Measurements from ENCODE around the gene PMS1.
"Not testable (repeated sequence)": the region's sequence is repeated elsewhere in the genome, so short reads cannot be mapped to it uniquely, and the experiment has no call there.

PMS1 gene

DNA sequence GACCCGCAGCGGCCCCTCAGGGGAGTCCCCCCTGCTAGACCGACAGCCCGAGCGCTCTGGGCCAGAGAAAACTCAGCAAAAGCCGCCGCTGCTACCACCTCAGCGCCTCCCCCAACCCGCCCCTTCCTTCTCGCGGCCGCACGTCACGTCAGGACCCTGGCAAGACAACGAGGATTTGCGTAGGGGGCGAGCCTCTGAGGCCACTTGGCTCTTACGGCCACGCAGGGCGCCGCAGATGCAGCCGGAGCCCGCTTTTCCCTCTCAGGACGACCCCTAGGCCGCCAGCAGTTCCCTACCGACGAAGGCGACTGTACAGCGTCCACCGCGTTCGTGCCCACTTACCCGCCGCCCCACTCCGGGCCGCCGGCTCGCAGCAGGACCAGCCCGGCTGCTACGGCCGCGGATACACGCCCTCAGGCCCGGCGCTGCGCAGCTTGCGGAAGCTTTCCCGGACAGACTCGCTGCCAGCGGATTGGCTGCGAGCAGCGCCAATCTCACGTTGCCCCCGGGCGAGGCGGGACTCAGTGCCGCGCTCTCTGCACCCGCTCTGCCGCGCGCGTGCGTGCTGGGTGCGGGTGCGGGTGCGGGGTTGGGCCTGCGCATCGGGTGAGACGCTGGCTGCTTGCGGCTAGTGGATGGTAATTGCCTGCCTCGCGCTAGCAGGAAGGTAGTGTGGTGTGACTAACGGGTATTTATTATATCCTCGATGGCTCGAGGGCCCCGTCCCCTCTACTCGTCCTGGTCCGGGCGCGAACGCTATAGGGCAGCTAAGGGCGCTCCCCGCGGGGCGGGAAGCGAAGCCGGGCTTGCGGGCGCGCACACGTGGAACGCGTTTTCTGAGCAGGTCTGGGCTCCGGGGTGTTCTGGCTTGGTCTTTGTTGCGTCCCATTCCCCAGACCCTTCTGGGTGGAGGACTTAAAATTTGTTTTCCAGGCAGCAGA is at the start of gene PMS1, which contains the start of gene ORMDL1:
Gene PMS1 (plus strand): TSS at position 524 of the 941 bp plus-strand sequence. CDS start 7,360 bp downstream, outside the sequence.
Gene ORMDL1 (minus strand): TSS at position 413 of the 941 bp plus-strand sequence. CDS start 1,744 bp downstream, outside the sequence.
- Histone ChIP-seq H3K4me3 (peak within 1 kb of the TSS; percentile 67 to 86 (median 80)), H3K4me2 (peak within 1 kb of the TSS; percentile 84 to 96 (median 86)), H3K4me1 (peaks cover 20 to 42% (median 27%) of the 10 kb centered on the region in 10 experiments), H3K9ac (peak within 1 kb of the TSS; percentile 89 to 96 (median 92)), H4K20me1 (peaks cover 0 to 30% (median under 1%) of the 10 kb centered on the region in 11 experiments; a peak in 8 of 22 replicates), H3K36me3 (peaks cover 27 to 70% (median 54%) of the 10 kb centered on the region in 11 experiments), H3K27ac (peak within 1 kb of the TSS; percentile 87 to 96 (median 91)), H3K27me3 (no peaks in the 10 kb centered on the region), H3K9me3 (replicated peaks in 1 of 11) (no peaks in the 10 kb centered on the region)
- TF ChIP-seq Cebpa-rat (IDR thresholded peaks at IDR 0.05), result no peak

DNA sequence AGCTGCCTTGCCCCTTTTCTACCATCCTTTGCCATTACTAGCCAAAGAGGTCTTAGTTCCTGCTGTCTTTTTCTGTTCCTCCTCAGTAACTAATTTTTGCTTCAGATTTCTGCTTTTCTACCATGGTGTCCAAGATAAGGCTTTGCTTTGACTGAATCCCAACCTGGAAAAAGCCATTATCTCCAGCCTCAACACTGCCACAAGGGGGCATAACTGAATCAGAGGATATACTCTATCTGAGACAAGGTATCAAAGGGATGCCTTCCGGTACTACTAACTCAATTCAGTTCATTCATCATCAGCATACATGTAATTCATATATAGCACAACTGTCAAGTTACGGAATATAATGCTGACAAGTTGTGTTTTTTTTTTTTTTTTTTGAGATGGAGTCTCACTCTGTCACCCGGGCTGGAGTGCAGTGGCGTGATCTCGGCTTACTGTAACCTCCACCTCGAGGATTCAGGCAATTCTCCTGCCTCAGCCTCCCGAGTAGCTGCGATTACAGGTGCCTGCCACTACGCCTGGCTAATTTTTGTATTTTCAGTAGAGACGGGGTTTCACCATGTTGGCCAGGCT is 33.1 kb upstream of the PMS1 start:
- Histone ChIP-seq H3K27me3 (no peaks in the 10 kb centered on the region), H3K9me3 (replicated peaks in 1 of 11) (no peaks in the 10 kb centered on the region), H3K36me3 (peaks cover 19 to 75% (median 51%) of the 10 kb centered on the region in 11 experiments; a peak in 21 of 22 replicates), H3K4me2 (no peak overlapping the region), H4K20me1 (no peaks in the 10 kb centered on the region), H3K9ac (no peak overlapping the region), H3K4me3 (no peak overlapping the region), H3K27ac (no peak overlapping the region), H3K4me1 (0 out of 20 replicates have a peak, but pooled peaks cover 0 to 5% (median 0%) of the 10 kb centered on the region in 10 experiments)
- no peak for TF ChIP-seq Cebpa-rat (IDR thresholded peaks at IDR 0.05)

DNA sequence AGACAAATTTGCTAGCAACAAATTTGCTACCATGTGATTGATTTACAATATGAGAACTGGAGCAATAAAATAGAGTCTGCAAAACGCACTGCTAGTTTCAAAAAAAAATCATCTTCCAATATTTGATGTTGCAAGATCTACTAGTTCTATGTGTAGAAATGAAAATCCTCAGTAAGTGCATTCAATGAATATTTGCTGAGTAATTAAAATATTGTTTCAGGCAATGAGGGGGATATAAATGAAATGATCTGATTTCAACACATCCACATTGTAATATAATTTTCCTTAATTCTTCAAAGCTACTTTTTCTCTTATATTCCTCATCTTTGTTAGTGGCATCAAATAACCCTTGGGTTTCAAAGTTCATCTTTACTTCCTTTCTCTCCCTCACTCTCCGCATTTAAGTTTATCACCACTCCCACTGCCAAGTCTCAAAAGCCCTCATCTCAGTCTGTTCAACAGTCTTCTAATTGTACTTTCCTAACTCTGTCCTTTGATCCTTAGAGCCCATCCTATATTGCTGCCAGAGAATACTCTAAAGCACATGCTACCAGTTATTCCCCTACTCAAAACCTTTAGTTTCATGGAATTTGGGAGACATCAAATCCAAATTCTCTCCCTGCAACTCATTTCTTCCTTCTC is 27.8 kb upstream of the PMS1 start:
- H3K9me3 ChIP-seq (replicated peaks in 1 of 11), result no peaks in the 10 kb centered on the region
- no peak for TF ChIP-seq Cebpa-rat (IDR thresholded peaks at IDR 0.05)

DNA sequence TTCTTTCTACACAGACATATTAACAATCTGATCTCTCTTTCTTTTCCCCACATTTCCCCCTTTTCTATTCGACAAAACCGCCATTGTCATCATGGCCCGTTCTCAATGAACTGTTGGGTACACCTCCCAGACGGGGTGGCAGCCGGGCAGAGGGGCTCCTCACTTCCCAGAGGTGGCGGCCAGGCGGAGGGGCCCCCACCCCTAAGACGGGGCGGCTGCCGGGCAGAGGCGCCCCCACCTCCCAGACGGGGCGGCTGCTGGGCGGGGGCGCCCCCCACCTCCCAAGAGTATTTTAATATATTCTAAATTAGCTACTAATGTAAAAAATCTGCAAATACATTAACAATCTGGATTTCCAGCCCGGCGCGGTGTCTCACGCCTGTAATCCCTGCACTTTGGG is 24.1 kb upstream of the PMS1 start:
- not testable (repeated sequence) for H3K9me3 ChIP-seq (replicated peaks in 1 of 11); H3K9ac ChIP-seq; H3K4me3 ChIP-seq; H3K27me3 ChIP-seq; H3K27ac ChIP-seq; H3K4me2 ChIP-seq; H4K20me1 ChIP-seq
- Histone ChIP-seq H3K36me3 (peaks cover 0 to 13% (median 2%) of the 10 kb centered on the region in 11 experiments; a peak in 6 of 22 replicates), H3K4me1 (peaks cover 13 to 23% (median 18%) of the 10 kb centered on the region in 10 experiments; a peak in 18 of 20 replicates)

More for the DNA sequence above, 27.8 kb upstream of the PMS1 start:
- no peaks in the 10 kb centered on the region for H4K20me1 ChIP-seq
- peaks cover 0 to 5% (median 5%) of the 10 kb centered on the region in 10 experiments; a peak in 10 of 20 replicates for H3K4me1 ChIP-seq
- no peak overlapping the region for H3K9ac ChIP-seq
- no peak overlapping the region for H3K4me2 ChIP-seq
- no peak overlapping the region for H3K4me3 ChIP-seq
- H3K27ac ChIP-seq, result no peak overlapping the region
- H3K36me3 ChIP-seq, result peaks cover 4 to 46% (median 22%) of the 10 kb centered on the region in 11 experiments; a peak in 18 of 22 replicates
- no peaks in the 10 kb centered on the region for H3K27me3 ChIP-seq

DNA sequence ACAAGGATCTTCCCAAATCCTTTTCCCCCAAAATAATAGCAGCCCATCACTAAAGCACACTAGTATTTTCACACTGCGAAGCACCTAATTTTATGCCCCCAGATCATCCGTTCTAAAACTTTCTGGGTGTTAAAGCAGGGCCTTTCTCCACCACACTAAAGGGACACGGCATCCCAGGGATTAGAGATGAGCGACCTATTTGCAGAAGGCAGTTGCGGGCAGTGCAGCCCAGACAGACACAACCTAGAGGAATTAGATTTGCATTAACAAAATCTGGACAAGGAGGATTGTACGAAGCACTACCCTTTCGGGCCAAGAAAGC is 22.1 kb upstream of the PMS1 start:
- H3K27ac ChIP-seq, result peak overlapping the region; percentile 34 to 89 (median 83); a peak in 21 of 22 replicates
- TF ChIP-seq Cebpa-rat (IDR thresholded peaks at IDR 0.05), result no peak

DNA sequence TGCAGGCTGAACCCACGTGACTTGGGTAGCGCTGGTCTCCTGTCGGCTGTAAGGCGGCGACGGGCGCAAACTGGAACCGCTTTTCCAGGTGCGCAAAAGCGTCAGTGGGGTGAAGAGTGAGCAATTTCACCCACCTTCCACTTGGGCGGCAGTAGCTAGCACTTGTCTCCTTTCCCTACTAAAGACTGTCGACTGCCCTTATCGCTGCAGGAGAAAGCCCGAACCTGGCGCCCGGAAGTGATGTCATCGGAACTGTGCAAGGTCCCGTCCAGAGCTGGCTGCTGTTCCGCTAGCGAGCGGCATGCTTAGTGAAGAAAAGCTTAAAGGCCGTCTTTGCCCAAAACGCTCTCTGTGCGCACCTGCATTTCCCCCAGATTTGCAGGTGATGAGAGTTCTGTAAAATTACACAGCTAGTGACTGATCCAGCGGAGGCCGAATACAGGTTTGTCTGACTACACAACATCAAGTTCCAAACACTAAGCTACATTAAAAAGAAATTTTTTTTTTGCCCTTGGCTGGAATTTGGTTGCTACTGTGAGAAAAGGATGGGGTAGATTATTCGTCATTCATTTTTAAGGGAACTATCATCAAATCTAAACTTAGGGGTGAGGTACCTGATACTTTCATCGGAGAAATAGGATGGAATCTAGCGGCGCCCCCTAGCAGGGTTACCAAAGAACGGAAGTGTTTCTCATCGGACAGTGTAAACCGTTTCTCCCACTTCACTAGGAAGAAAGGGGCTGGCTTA is 21.5 kb upstream of the PMS1 start, which contains the start of gene OSGEPL1:
Gene OSGEPL1 (minus strand): TSS at position 242 of the 748 bp plus-strand sequence. CDS start 1,152 bp downstream, outside the sequence.
- Histone ChIP-seq H3K4me1 (peaks cover 13 to 23% (median 18%) of the 10 kb centered on the region in 10 experiments; a peak in 18 of 20 replicates), H3K9me3 (replicated peaks in 1 of 11) (no peaks in the 10 kb centered on the region), H3K4me2 (peak within 1 kb of the TSS; percentile 68 to 98 (median 82)), H3K36me3 (peaks cover 11 to 31% (median 13%) of the 10 kb centered on the region in 11 experiments), H3K27ac (peak within 1 kb of the TSS; percentile 34 to 89 (median 83); a peak in 21 of 22 replicates), H3K4me3 (peak within 1 kb of the TSS; percentile 72 to 83 (median 77)), H3K9ac (peak within 1 kb of the TSS; percentile 78 to 90 (median 83)), H4K20me1 (no peaks in the 10 kb centered on the region), H3K27me3 (no peaks in the 10 kb centered on the region)
- TF ChIP-seq Cebpa-rat (IDR thresholded peaks at IDR 0.05), result no peak

More for the DNA sequence above, 22.1 kb upstream of the PMS1 start:
- Histone ChIP-seq H3K36me3 (peaks cover 10 to 25% (median 12%) of the 10 kb centered on the region in 11 experiments), H3K9me3 (replicated peaks in 1 of 11) (no peaks in the 10 kb centered on the region), H3K4me1 (peaks cover 13 to 23% (median 18%) of the 10 kb centered on the region in 10 experiments; a peak in 18 of 20 replicates), H3K4me3 (peak overlapping the region; percentile 72 to 83 (median 77)), H3K4me2 (peak overlapping the region; percentile 68 to 98 (median 82)), H4K20me1 (no peaks in the 10 kb centered on the region), H3K9ac (peak overlapping the region; percentile 78 to 90 (median 83)), H3K27me3 (no peaks in the 10 kb centered on the region)

GRCh38 chr2:189763908-189764661 is 20.2 kb upstream of the PMS1 start:
- H3K4me1 ChIP-seq, result peaks cover 13 to 23% (median 18%) of the 10 kb centered on the region in 10 experiments; a peak in 18 of 20 replicates
- TF ChIP-seq Cebpa-rat (IDR thresholded peaks at IDR 0.05), result no peak
- no peaks in the 10 kb centered on the region for H3K27me3 ChIP-seq
- H4K20me1 ChIP-seq, result no peaks in the 10 kb centered on the region
- no peaks in the 10 kb centered on the region for H3K9me3 ChIP-seq (replicated peaks in 1 of 11)
- H3K9ac ChIP-seq, result peak overlapping the region in 6 of 11 experiments; percentile 79 to 89 (median 85); a peak in 8 of 22 replicates
- peak overlapping the region in 10 of 11 experiments; percentile 68 to 92 (median 82); a peak in 21 of 22 replicates for H3K4me2 ChIP-seq
- H3K36me3 ChIP-seq, result peaks cover 13 to 34% (median 26%) of the 10 kb centered on the region in 11 experiments
- peak overlapping the region in 7 of 10 experiments; percentile 72 to 83 (median 76); a peak in 8 of 20 replicates for H3K4me3 ChIP-seq
- peak overlapping the region in 7 of 11 experiments; percentile 34 to 89 (median 82); a peak in 5 of 22 replicates for H3K27ac ChIP-seq
